HEK293T (cell line): ENCODE results near the gene ATL3.

Source experiments
- CTCF ChIA-PET: fragments of 350-600 bp; formaldehyde crosslinking; extraction: SDS; loops from one replicate; lab custom pipeline; 2021; ENCODE audit warnings: antibody characterized with exemption, inconsistent platforms; lab: Yijun Ruan, JAX
- POLR2A ChIA-PET: fragments of 350-600 bp; formaldehyde crosslinking; extraction: SDS; loops from one replicate; lab custom pipeline; 2020; ENCODE audit warnings: antibody characterized with exemption, inconsistent platforms; lab: Yijun Ruan, JAX
- DNase-seq: peaks from one replicate; pipeline ENCODE4 v3.0.0; 2012; ENCODE audit warnings: mixed read lengths; ENCODE audit errors: extremely low spot score
- ARNT ChIP-seq: fragments of 450-650 bp; IDR thresholded peaks from 2 replicates; pipeline ENCODE4 v1.6.1; 2017; ENCODE audit warnings: mild to moderate bottlenecking
- BHLHE40 ChIP-seq: fragments of 450-650 bp; IDR thresholded peaks from 2 replicates; pipeline ENCODE4 v1.6.1; 2016; ENCODE audit warnings: mild to moderate bottlenecking, moderate library complexity, borderline replicate concordance
- CTBP1 ChIP-seq: fragments of 450-650 bp; IDR thresholded peaks from 2 replicates; pipeline ENCODE4 v1.6.1; 2016; ENCODE audit warnings: borderline replicate concordance
- ELF4 ChIP-seq: fragments of 450-650 bp; IDR thresholded peaks from 2 replicates; pipeline ENCODE4 v1.6.1; 2017; ENCODE audit warnings: antibody characterized with exemption
- FOXA1 ChIP-seq: fragments of 450-650 bp; IDR thresholded peaks from 2 replicates; pipeline ENCODE4 v1.6.1; 2016; ENCODE audit warnings: mild to moderate bottlenecking
- FOXK2 ChIP-seq: fragments of 450-650 bp; IDR thresholded peaks from 2 replicates; pipeline ENCODE4 v1.6.1; 2016; ENCODE audit warnings: mild to moderate bottlenecking
- FOXM1 ChIP-seq: fragments of 450-650 bp; IDR thresholded peaks from 2 replicates; pipeline ENCODE4 v1.6.1; 2017; ENCODE audit warnings: mild to moderate bottlenecking, borderline replicate concordance
- HDGF ChIP-seq: fragments of 450-650 bp; IDR thresholded peaks from 2 replicates; pipeline ENCODE4 v1.6.1; 2017; ENCODE audit warnings: antibody characterized with exemption, borderline replicate concordance
- L3MBTL2 ChIP-seq: fragments of 450-650 bp; conservative IDR thresholded peaks from 2 replicates; pipeline ENCODE4 v1.6.1; 2016; ENCODE audit warnings: mild to moderate bottlenecking
- LEF1 ChIP-seq: fragments of 450-650 bp; IDR thresholded peaks from 2 replicates; pipeline ENCODE4 v1.6.1; 2017; ENCODE audit warnings: mild to moderate bottlenecking, borderline replicate concordance
- NFRKB ChIP-seq: fragments of 450-650 bp; IDR thresholded peaks from 2 replicates; pipeline ENCODE4 v1.6.1; 2016; ENCODE audit warnings: mild to moderate bottlenecking, moderate library complexity
- SP1 ChIP-seq: fragments of 450-650 bp; IDR thresholded peaks from 2 replicates; pipeline ENCODE4 v1.6.1; 2017
- SUZ12 ChIP-seq: fragments of 450-650 bp; IDR thresholded peaks from 2 replicates; pipeline ENCODE4 v1.6.1; 2016; ENCODE audit warnings: mild to moderate bottlenecking
- TARDBP ChIP-seq: fragments of 450-650 bp; IDR thresholded peaks from 2 replicates; pipeline ENCODE4 v1.6.1; 2016
- ZNF384 ChIP-seq: fragments of 450-650 bp; IDR thresholded peaks from 2 replicates; pipeline ENCODE4 v1.6.1; 2016
- TF ChIP-seq, protein P1 (sequence below): fragments of 450-650 bp; IDR thresholded peaks from 2 replicates; pipeline ENCODE4 v1.6.1; 2016

ATL3 gene

DNA sequence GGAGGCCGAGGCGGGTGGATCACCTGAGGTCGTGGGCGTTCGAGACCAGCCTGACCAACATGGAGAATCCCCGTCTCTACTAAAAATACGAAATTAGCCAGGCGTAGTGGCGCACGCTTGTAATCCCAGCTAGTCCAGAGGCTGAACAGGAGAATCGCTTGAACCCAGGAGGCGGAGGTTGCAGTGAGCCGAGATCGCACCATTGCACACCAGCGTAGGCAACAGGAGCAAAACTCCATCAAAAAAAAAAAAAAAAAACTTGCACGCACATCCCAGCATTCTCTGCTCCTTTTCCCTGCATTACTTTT lies 934 bp upstream of the ATL3 start:
- DNase-seq = no peak
- ChIA-PET CTCF (no interaction called here), POLR2A (interaction anchor here (0.6 to 2.0 kb wide), 3 partner anchors 9 to 23 kb away, joined by 3 to 21 read pairs (median 3); partner anchors contain the start of gene RTN3)
- TF ChIP-seq HDGF (no peak), ZNF384 (no peak), ARNT (no peak), L3MBTL2 (no peak), FOXM1 (no peak), SUZ12 (no peak), ELF4 (no peak), NFRKB (no peak), TARDBP (no peak), SP1 (no peak), CTBP1 (no peak), LEF1 (no peak), FOXK2 (no peak), FOXA1 (no peak), BHLHE40 (no peak)
- TF ChIP-seq, protein P1, sequence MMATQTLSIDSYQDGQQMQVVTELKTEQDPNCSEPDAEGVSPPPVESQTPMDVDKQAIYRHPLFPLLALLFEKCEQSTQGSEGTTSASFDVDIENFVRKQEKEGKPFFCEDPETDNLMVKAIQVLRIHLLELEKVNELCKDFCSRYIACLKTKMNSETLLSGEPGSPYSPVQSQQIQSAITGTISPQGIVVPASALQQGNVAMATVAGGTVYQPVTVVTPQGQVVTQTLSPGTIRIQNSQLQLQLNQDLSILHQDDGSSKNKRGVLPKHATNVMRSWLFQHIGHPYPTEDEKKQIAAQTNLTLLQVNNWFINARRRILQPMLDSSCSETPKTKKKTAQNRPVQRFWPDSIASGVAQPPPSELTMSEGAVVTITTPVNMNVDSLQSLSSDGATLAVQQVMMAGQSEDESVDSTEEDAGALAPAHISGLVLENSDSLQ = no peak

GRCh38 chr11:63670433-63671321 lies 499 bp downstream of the ATL3 start:
- ChIA-PET CTCF (interaction anchor here (0.5 to 0.6 kb wide), 2 partner anchors 19 to 165 kb away, joined by 3 read pairs; no protein-coding TSS in a partner anchor), POLR2A (interaction anchor here (1.1 to 2.0 kb wide), 2 partner anchors 8 to 11 kb away, joined by 3 to 21 read pairs; partner anchors contain the start of gene RTN3)
- peak; percentile 40 for DNase-seq
- TF ChIP-seq CTBP1 = no peak
- no peak for TF ChIP-seq FOXA1
- TF ChIP-seq TARDBP = no peak
- TF ChIP-seq ARNT = no peak

DNA sequence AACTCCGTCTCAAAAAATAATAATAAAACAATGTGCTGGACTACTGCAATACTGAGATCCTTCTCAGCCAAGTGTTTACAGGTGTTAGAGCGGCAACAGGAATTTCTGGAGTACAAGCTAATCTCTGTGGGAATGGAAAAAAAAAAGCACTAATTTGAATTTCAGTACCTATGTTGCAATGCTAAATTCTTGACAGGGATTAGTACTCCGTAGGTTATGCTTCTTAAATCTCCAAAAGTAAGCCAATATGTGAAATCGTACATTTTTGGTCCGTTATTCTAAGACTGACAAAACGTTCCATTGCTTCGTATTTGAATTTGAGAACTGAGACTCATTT lies 1.1 kb downstream of the ATL3 start:
- no peak for TF ChIP-seq L3MBTL2
- TF ChIP-seq ZNF384 = no peak
- no peak for TF ChIP-seq LEF1
- no peak for TF ChIP-seq ELF4
- no peak for TF ChIP-seq FOXM1
- TF ChIP-seq CTBP1 = no peak
- TF ChIP-seq, protein P1 = no peak
- no peak for TF ChIP-seq FOXA1
- no peak for TF ChIP-seq BHLHE40
- no peak for TF ChIP-seq ARNT
- TF ChIP-seq FOXK2 = no peak
- TF ChIP-seq NFRKB = no peak
- TF ChIP-seq SP1 = no peak
- no peak for TF ChIP-seq HDGF
- no peak for TF ChIP-seq SUZ12
- no peak for TF ChIP-seq TARDBP
- POLR2A ChIA-PET = no interaction called here
- DNase-seq = no peak
- CTCF ChIA-PET = interaction anchor here (0.5 kb wide), 1 partner anchor 19 kb away, joined by 3 read pairs; no protein-coding TSS in a partner anchor

- no peak for TF ChIP-seq LEF1
- DNase-seq = no peak
- POLR2A ChIA-PET = interaction anchor here (0.8 to 1.5 kb wide), 3 partner anchors 11 to 14 kb away, joined by 3 to 5 read pairs (median 3); partner anchors contain the start of gene RTN3
- CTCF ChIA-PET = no interaction called here
These were observed 3.0 kb downstream of the ATL3 start for GRCh38 chr11:63667995-63668795.

DNA sequence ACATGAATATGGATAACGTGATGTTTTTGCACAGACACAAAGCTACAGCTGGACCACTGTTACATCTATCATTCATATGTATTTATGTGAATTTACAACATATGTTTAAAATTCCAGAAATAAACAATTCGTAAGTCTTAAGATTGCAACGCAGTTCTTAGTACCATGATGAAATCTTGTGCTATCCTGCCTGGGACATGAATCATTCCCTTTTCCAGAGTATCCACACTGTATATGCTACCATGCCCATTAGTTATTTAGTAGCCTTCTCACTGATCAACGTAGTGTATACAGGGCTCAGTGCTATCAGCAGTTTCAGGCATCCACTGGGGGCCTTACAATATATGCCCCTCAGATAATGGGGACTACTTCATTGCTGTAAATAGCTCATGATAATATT lies 4.3 kb downstream of the ATL3 start:
- no peak for DNase-seq
- ChIA-PET CTCF (no interaction called here), POLR2A (no interaction called here)
- no peak for TF ChIP-seq BHLHE40
- TF ChIP-seq LEF1 = no peak
- no peak for TF ChIP-seq CTBP1
- TF ChIP-seq L3MBTL2 = no peak
- TF ChIP-seq FOXK2 = no peak
- no peak for TF ChIP-seq ZNF384
- TF ChIP-seq SUZ12 = no peak
- TF ChIP-seq SP1 = no peak
- TF ChIP-seq, protein P1 = no peak
- no peak for TF ChIP-seq HDGF
- TF ChIP-seq FOXM1 = no peak

DNA sequence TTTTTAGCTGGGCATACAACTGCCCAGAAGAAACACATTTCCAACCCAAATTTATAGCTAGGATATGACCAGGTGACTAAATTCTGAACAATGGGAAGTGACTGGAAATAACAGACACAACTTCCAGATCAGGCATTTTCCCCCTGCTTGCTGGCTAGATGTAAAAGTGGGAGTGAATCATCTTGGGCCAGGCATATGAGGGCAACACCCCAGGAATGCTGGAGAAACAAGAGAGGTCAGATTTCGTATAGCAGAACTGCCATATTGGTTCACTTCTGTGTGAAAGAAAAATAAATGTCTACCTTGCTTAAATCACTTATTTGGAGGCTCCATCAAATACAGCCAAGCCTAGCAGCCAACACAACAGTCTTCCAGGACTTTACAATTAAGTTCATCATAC lies 7.4 kb downstream of the ATL3 start:
- DNase-seq = no peak
- CTCF ChIA-PET = interaction anchor here (1.0 kb wide), 1 partner anchor 75 kb away, joined by 3 read pairs; no protein-coding TSS in a partner anchor
- POLR2A ChIA-PET = no interaction called here
- TF ChIP-seq CTBP1 = no peak
- no peak for TF ChIP-seq SUZ12
- no peak for TF ChIP-seq LEF1
- no peak for TF ChIP-seq BHLHE40
- TF ChIP-seq HDGF = no peak
- TF ChIP-seq L3MBTL2 = no peak
- no peak for TF ChIP-seq ARNT
